Subcutaneous adipose tissue (tissue), 4 donors: Measurements from ENCODE around the gene ERBB3. TPM values are rescaled to one million over a fixed set of nuclear protein-coding genes. Genes with fewer than 3 reads are reported as not detected.

Source experiments
- total RNA-seq, 4 donors: library from RNA; depleted of rRNA; stranded (reverse); fragments of >200 nt; gene quantifications; one replicate each; pipeline ENCODE4 v1.1.0, GENCODE V29; 2016
- TF ChIP-seq, protein P1 (sequence below): fragments of 450-650 bp; IDR thresholded peaks from one replicate; pipeline ENCODE4 v1.5.1; 2016; ENCODE audit warnings: low read depth, mild to moderate bottlenecking, control low read depth, antibody characterized with exemption, moderate library complexity

Gene ERBB3
- total RNA-seq, 4 donors from 2014 or later, result 0.34 to 2.6 (median 0.66) TPM

DNA sequence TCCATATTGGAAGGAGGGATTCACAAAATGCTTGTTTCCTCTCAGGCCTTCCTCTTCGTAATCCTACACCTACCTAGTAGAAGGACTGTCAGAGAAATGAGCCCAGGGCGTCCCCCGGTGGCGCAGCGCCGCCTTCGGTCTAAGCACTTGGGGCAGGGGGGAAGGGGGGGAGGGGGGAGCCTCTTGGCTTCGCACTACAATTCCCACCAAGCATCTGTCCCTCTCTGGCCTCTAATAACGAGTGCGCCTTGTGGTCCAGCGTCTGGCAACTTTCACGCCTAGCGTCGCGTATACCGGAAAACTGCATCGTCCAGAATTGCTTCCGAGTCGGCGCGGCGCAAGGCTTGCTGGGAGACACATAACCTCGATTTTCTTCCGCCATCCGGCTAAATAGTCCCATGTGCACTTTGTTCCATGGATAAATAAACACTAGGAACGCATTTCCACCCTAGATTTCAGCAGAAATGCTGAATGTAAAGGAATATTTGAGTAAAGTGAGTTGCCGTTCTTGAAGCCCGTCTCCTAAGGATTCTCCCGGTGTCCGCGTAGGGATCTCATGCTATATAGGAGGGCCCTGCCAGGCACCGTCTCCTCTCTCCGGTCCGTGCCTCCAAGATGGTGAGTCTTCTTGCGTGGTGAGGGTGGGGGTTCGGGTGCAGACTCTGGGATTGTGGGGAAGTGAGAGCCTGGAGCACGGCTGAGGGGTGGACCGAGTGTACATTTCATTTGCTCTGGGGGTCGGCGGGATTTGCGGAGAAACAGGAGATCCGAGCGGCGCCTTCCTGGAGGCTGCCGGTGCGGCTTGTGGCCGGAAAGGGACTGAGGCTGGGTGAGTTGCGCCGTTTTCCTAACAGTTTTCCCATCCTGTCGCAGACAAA is 38.2 kb upstream of the ERBB3 start, which contains the start of gene RPS26:
Gene RPS26, plus strand, starts transcription at position 367 of the 878 bp plus-strand sequence. Its CDS starts 249 bp downstream, at position 616.
- TF ChIP-seq, protein P1, sequence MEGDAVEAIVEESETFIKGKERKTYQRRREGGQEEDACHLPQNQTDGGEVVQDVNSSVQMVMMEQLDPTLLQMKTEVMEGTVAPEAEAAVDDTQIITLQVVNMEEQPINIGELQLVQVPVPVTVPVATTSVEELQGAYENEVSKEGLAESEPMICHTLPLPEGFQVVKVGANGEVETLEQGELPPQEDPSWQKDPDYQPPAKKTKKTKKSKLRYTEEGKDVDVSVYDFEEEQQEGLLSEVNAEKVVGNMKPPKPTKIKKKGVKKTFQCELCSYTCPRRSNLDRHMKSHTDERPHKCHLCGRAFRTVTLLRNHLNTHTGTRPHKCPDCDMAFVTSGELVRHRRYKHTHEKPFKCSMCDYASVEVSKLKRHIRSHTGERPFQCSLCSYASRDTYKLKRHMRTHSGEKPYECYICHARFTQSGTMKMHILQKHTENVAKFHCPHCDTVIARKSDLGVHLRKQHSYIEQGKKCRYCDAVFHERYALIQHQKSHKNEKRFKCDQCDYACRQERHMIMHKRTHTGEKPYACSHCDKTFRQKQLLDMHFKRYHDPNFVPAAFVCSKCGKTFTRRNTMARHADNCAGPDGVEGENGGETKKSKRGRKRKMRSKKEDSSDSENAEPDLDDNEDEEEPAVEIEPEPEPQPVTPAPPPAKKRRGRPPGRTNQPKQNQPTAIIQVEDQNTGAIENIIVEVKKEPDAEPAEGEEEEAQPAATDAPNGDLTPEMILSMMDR, result no peak

DNA sequence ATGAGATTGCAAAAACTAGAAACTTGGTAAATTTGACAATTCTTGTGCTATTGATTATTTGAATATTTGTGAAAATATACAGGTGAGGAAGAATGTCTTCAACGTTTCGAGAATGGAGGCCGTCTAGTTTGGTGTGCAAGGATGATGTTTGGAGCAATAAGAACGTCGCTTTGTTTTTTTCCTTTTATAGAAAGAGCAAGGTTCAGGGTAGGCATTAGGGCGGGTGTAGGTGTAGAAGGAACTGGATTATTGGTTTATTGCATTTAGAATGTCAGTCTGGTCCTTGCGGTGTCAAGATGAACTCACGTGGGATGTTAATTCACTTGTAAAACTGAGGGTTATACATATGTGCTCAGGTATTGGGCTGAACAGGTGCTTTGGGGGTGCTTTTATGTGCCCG is 37.1 kb upstream of the ERBB3 start:
- TF ChIP-seq, protein P1, result no peak

DNA sequence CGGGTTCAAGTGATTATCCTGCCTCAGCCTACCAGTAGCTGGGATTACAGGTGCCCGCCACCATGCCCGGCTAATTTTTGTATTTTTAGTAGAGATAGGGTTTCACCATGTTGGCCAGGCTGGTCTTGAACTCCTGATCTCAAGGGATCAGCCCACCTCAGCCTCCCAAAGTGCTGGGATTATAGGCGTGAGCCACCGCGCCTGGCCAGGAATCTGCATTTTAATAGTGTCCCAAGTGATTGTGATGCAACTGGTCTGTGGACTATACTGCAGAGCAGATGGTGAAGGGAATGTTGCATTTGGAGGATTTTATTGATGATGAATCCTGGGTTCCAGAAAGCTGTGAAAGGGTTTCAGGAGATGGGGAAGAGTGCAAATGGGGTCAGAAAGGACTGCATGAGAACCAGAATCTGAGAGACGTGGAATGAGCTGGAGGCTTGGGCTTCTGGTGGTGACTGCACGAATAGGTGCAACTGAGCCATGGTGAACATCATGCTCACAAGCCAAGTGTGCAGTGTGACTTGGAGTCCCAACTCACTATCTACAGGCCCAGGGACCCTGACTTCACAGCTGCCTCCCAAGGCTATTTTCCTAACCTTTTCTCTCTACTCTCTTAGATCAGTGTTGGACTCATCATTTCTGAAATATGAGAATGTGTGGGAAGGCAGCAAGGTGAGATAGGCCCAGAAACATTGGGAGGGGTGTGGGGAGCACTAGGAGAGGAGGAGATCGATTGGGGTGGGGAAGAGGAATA is 33.8 kb upstream of the ERBB3 start:
- TF ChIP-seq, protein P1, result no peak

DNA sequence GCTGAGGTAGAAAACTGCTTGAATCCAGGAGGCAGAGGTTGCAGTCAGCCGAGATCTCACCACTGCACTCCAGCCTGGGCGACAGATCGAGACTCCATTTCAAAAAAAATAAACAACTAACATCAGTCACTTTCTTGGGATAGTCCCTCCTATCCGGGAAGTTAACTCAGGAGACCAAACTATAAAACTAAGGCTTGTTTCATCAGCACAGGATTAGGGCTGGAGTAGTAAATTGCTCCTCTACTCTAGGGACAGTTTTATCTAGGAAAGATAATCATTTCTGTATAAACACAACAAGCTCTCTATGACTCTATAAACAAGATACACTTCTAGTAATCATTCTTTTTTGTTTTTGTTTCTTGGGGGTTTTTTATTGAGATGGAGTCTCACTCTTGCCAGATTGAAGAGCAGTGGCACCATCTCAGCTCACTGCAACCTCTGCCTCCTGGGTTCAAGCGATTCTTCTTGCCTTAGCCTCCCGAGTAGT is 26.5 kb upstream of the ERBB3 start:
- TF ChIP-seq, protein P1, result no peak

DNA sequence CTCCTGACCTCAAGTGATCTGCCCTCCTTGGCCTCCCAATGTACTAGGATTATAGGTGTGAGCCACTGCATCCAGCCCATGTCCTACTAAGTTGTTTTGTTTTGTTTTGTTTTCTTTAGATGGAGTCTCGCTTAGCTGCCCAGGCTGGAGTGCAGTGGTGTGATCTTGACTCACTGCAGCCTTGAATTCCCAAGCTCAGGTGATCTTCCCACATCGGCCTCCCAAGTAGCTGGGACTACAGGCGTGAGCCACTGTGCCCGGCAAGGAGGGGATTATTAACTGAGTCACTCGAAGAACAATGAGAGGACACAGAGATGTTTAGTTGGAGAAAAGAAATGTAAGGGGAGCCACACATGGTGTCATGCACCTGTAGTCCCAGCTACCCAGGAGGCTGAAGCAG is 18.0 kb upstream of the ERBB3 start:
- TF ChIP-seq, protein P1, result no peak

DNA sequence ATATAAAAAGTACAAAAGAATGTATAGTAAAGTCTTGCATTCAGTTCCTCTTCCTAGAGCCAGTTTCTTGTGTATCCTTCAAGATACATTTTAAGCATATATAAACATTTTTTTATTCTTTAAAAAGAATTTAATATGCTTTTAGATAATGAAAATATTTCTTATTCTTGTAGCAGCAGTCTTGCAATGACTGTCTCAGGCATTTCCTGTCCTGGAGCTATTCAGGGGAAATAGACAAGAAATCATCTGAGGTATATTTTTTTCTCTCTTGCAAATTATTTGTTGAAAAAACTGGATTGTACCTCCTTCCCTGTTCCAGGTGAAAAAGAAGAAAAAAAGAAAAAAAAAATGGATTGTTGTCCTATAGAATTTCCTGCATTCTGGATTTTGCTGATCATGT is 17.0 kb upstream of the ERBB3 start:
- TF ChIP-seq, protein P1, result no peak

DNA sequence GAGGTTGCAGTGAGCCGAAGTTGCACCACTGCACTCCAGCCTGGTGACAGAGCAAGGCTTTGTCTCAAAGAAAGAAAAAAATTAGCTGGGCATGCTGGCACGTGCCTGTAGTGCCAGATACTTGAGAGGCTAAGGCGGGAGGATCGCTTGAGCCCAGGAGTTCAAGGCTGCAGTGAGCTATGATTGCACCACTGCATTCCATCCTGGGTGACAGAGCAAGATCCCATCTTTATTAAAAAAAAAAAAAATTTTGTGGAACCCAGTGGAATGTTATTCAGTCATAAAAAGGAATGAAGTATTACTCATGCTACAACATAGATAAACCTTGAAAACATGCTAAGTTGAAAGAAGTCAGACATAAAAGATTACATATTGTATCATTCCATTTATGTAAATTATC is 8.3 kb upstream of the ERBB3 start:
- TF ChIP-seq, protein P1, result no peak
